Fibroblast of lung (primary cell): ENCODE results near the gene TECPR2. TPM values are rescaled to one million over a fixed set of nuclear protein-coding genes. Genes with fewer than 3 reads are reported as not detected.

Experiments used
- DNase-seq, 2 donors: peaks; one replicate each; pipeline versions ENCODE4 v3.0.0 to v3.0.0-alpha.2; 2010; ENCODE audit warnings: low read depth in 2 of 2
- H2AFZ ChIP-seq: 2 replicates; pipeline ENCODE4 v1.5.1; 2012; ENCODE audit warnings: low read length, control low read depth, inconsistent platforms
- H3K27ac ChIP-seq: 2 replicates; pipeline ENCODE4 v1.5.1; 2011; ENCODE audit warnings: low read length, control low read depth; ENCODE audit not compliant: insufficient read depth
- H3K27me3 ChIP-seq: 2 replicates; pipeline ENCODE4 v1.5.1; 2011; ENCODE audit warnings: mild to moderate bottlenecking, low read length; ENCODE audit not compliant: control insufficient read depth, insufficient read depth
- H3K36me3 ChIP-seq: 2 replicates; pipeline ENCODE4 v1.5.1; 2011; ENCODE audit warnings: low read length; ENCODE audit not compliant: control insufficient read depth, insufficient read depth
- H3K4me1 ChIP-seq: 2 replicates; pipeline ENCODE4 v1.5.1; 2011; ENCODE audit warnings: low read length; ENCODE audit not compliant: control insufficient read depth, insufficient read depth; ENCODE audit errors: extremely low read depth
- H3K4me2 ChIP-seq: 2 replicates; pipeline ENCODE4 v1.5.1; 2011; ENCODE audit warnings: low read length, control low read depth; ENCODE audit not compliant: insufficient read depth; ENCODE audit errors: extremely low read depth
- H3K4me3 ChIP-seq, 4 experiments: fragments of 200-600 bp in 1 of 4; sonication (generic) in 1 of 4; replicated peaks in 1 of 4; 2 replicates each; pipeline ENCODE4 v1.5.1; 2011 to 2016; ENCODE audit warnings: low read length in 4 of 4, low read depth in 3 of 4, mild to moderate bottlenecking in 3 of 4, control low read depth in 2 of 4, inconsistent platforms in 1 of 4, mixed read lengths in 1 of 4; ENCODE audit not compliant: insufficient read depth in 1 of 4; ENCODE audit errors: control extremely low read depth in 1 of 4
- H3K79me2 ChIP-seq: 2 replicates; pipeline ENCODE4 v1.5.1; 2012; ENCODE audit warnings: mild to moderate bottlenecking, low read length, inconsistent platforms; ENCODE audit not compliant: control insufficient read depth, insufficient read depth
- H3K9ac ChIP-seq: 2 replicates; pipeline ENCODE4 v1.5.1; 2011; ENCODE audit warnings: mild to moderate bottlenecking, low read length, control low read depth; ENCODE audit not compliant: insufficient read depth
- H3K9me3 ChIP-seq: 2 replicates; pipeline ENCODE4 v1.5.1; 2012; ENCODE audit warnings: low read depth, low read length; ENCODE audit not compliant: control insufficient read depth, insufficient read depth
- H4K20me1 ChIP-seq: 2 replicates; pipeline ENCODE4 v1.5.1; 2011; ENCODE audit warnings: low read length; ENCODE audit not compliant: control insufficient read depth, insufficient read depth; ENCODE audit errors: extremely low read depth
- CTCF ChIP-seq, 2 donors: IDR thresholded peaks in 1 of 2; conservative IDR thresholded peaks in 1 of 2; 1 replicate in 1 of 2; 2 replicates in 1 of 2; pipeline ENCODE4 v1.5.1; 2011 to 2012; ENCODE audit warnings: low read length in 2 of 2, control low read depth in 1 of 2, inconsistent platforms in 1 of 2, low read depth in 1 of 2, mild to moderate bottlenecking in 1 of 2
- EZH2 ChIP-seq: IDR thresholded peaks from 2 replicates; pipeline ENCODE4 v1.5.1; 2012; ENCODE audit warnings: low read length, control low read depth, mild to moderate bottlenecking; ENCODE audit errors: missing control alignments
- polyA plus RNA-seq, 2 donors: library from polyadenylated mRNA; depleted of rRNA in 1 of 2; stranded (reverse) in 1 of 2; unstranded in 1 of 2; fragments of >200 nt; gene quantifications; 2 replicates each; pipeline ENCODE4 v1.2.1, GENCODE V29; 2011 to 2012; ENCODE audit warnings: missing spikeins in 1 of 2
- total RNA-seq: library from RNA; depleted of rRNA; stranded (reverse); fragments of >200 nt; gene quantifications from 2 replicates; pipeline ENCODE4 v1.2.1, GENCODE V29; 2014

Gene TECPR2
- total and polyA plus RNA-seq, 2 donors (not counting 1 experiment from before 2014, with no cell fraction given): 9.2 to 17.8 TPM

- no peaks in the 10 kb centered on the region for H3K4me1 ChIP-seq
- TF ChIP-seq CTCF (conservative IDR thresholded peaks at IDR 0.05 in 1 of 2, IDR thresholded peaks at IDR 0.05 in 1 of 2; ENCODE audit: low read depth in 1 of 2, low read length in 2 of 2) (no peak), EZH2 (no peak)
- H4K20me1 ChIP-seq: no peaks in the 10 kb centered on the region
- no peaks in the 10 kb centered on the region for H3K27me3 ChIP-seq
- H3K79me2 ChIP-seq: no peaks in the 10 kb centered on the region
- no peaks in the 10 kb centered on the region for H3K9me3 ChIP-seq
- no peak overlapping the region for H3K4me3 ChIP-seq
- no peak overlapping the region for H3K27ac ChIP-seq
- no peak overlapping the region for H2AFZ ChIP-seq
- no peak for DNase-seq
- no peak overlapping the region for H3K9ac ChIP-seq
- peaks cover 2% of the 10 kb centered on the region for H3K36me3 ChIP-seq
- H3K4me2 ChIP-seq: no peak overlapping the region
Measured at GRCh38 chr14:102427642-102428041, 64.9 kb downstream of the TECPR2 start.

DNA sequence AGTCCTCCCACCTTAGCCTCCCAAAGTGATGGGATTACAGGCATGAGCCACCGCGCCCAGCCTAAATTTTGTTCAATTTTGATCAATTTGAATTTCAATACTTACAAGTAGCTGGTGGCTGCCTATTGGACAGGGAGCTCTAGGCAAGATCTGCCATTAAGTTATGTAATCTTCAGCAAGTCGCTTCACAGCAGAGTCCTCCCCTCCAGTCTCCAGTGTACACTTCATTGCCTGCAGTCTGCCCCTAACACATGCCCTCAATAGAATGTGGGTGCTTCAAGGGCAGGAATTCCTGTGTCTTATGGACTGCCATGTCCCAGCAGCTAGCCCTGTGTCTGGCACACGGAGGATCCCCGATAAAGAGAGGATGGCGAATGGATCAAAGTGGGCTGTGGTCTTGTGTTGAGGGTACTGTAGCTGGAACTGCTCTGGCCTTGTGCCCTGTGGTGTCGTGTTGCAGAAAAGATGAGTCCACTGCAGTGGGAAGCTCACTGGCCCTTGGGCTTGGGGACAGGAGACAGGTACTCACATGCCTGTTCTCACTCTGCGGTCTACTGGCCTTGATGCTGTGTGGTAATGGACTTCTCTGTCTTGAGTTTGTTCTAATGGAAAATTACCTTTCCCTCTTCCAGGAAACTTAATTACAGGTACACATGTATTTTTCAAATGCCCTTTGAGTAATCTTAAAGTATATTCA is 67.6 kb downstream of the TECPR2 start:
- H3K4me2 ChIP-seq: no peak overlapping the region
- H3K27me3 ChIP-seq: no peaks in the 10 kb centered on the region
- no peak for DNase-seq

DNA sequence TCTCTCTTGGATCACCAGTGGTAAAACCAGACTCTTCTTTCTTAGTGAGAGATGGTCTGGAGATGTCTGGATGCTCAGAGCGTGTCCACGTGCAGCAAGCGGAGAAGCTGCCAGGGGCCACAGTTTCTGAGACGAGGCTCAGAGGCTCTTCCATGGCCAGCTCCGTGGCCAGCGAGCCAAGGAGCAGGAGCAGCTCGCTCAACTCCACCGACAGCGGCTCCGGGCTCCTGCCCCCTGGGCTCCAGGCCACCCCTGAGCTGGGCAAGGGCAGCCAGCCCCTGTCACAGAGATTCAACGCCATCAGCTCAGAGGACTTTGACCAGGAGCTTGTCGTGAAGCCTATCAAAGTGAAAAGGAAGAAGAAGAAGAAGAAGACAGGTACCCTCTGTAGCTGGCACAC is 69.0 kb downstream of the TECPR2 start:
- Histone ChIP-seq H3K36me3 (peaks cover 6% of the 10 kb centered on the region), H3K27me3 (no peaks in the 10 kb centered on the region), H3K79me2 (no peaks in the 10 kb centered on the region), H3K4me1 (no peaks in the 10 kb centered on the region), H3K4me3 (no peak overlapping the region), H3K9ac (no peak overlapping the region), H3K27ac (no peak overlapping the region), H4K20me1 (no peaks in the 10 kb centered on the region), H3K9me3 (no peaks in the 10 kb centered on the region), H3K4me2 (no peak overlapping the region), H2AFZ (no peak overlapping the region)
- no peak for TF ChIP-seq EZH2
- no peak for TF ChIP-seq CTCF (conservative IDR thresholded peaks at IDR 0.05 in 1 of 2, IDR thresholded peaks at IDR 0.05 in 1 of 2; ENCODE audit: low read depth in 1 of 2, low read length in 2 of 2)
- no peak for DNase-seq

More for the DNA sequence above, 67.6 kb downstream of the TECPR2 start:
- Histone ChIP-seq H3K9ac (no peak overlapping the region), H3K9me3 (no peaks in the 10 kb centered on the region), H3K4me1 (no peaks in the 10 kb centered on the region), H3K27ac (no peak overlapping the region), H2AFZ (no peak overlapping the region), H4K20me1 (no peaks in the 10 kb centered on the region), H3K4me3 (no peak overlapping the region), H3K36me3 (peaks cover 6% of the 10 kb centered on the region), H3K79me2 (no peaks in the 10 kb centered on the region)
- TF ChIP-seq EZH2 (no peak), CTCF (conservative IDR thresholded peaks at IDR 0.05 in 1 of 2, IDR thresholded peaks at IDR 0.05 in 1 of 2; ENCODE audit: low read depth in 1 of 2, low read length in 2 of 2) (no peak)
